ENCODE results near the gene B3GNT3.
A peak's percentile ranks its signal among the peaks of the same experiment; 100 is the strongest.

Gene B3GNT3

GRCh38 chr19:17794731-17795494 lies at the start of gene B3GNT3:
B3GNT3 (plus strand) TSS chr19:17795138; CDS start chr19:17807808, 12,670 bp downstream.
- DNase-seq, result no peak

GRCh38 chr19:17747205-17748098 lies 47.5 kb upstream of the B3GNT3 start:
- DNase-seq, result peak; percentile 71

GRCh38 chr19:17748884-17749638 lies 45.9 kb upstream of the B3GNT3 start:
- DNase-seq, result no peak

GRCh38 chr19:17749912-17750317 lies 45.0 kb upstream of the B3GNT3 start:
- no peak for DNase-seq

- DNase-seq, result no peak
Measured at GRCh38 chr19:17751103-17751911, 43.6 kb upstream of the B3GNT3 start, which contains the start of gene FCHO1. FCHO1 (plus strand) TSS chr19:17751477; CDS start chr19:17755165, 3,688 bp downstream.

GRCh38 chr19:17751912-17752273 lies 43.0 kb upstream of the B3GNT3 start:
- DNase-seq, result no peak

GRCh38 chr19:17752865-17753639 lies 41.9 kb upstream of the B3GNT3 start:
- DNase-seq, result no peak

GRCh38 chr19:17753976-17754375 lies 41.0 kb upstream of the B3GNT3 start:
- no peak for DNase-seq

GRCh38 chr19:17754634-17755442 lies 40.1 kb upstream of the B3GNT3 start:
- no peak for DNase-seq

- DNase-seq, result no peak
Measured at GRCh38 chr19:17755443-17755890, 39.5 kb upstream of the B3GNT3 start.

- no peak for DNase-seq
Measured at GRCh38 chr19:17755977-17756670, 38.8 kb upstream of the B3GNT3 start.

GRCh38 chr19:17757125-17757524 lies 37.8 kb upstream of the B3GNT3 start:
- DNase-seq, result no peak

- DNase-seq, result no peak
Measured at GRCh38 chr19:17758515-17758914, 36.4 kb upstream of the B3GNT3 start.

GRCh38 chr19:17761148-17761547 lies 33.8 kb upstream of the B3GNT3 start:
- no peak for DNase-seq

GRCh38 chr19:17762505-17763229 lies 32.3 kb upstream of the B3GNT3 start:
- no peak for DNase-seq

- DNase-seq, result no peak
Measured at GRCh38 chr19:17764348-17764747, 30.6 kb upstream of the B3GNT3 start.

GRCh38 chr19:17765069-17765618 lies 29.8 kb upstream of the B3GNT3 start:
- no peak for DNase-seq

- DNase-seq, result no peak
Measured at GRCh38 chr19:17766543-17767131, 28.3 kb upstream of the B3GNT3 start.

Measured in NCI-H2081 treated with DMSO at 0.1 percent for 48 hours (cell line).